ENCODE results near the gene AP1M2. TPM values are rescaled to one million over a fixed set of nuclear protein-coding genes. Genes with fewer than 3 reads are reported as not detected.

The AP1M2 gene
- total RNA-seq, 1 experiment from 2014 or later = 77.9 TPM

- H3K27ac Mint-ChIP-seq (ENCODE audit: unreplicated experiment) = peak within 1 kb of the TSS; percentile 96
- peak within 1 kb of the TSS; percentile 94 for H3K4me3 Mint-ChIP-seq (ENCODE audit: low read depth, unreplicated experiment)
- TF ChIP-seq CTCF (IDR thresholded peaks at IDR 0.05; ENCODE audit: unreplicated experiment) = no peak
- peak; percentile 97 for DNase-seq
- H3K9me3 Mint-ChIP-seq (ENCODE audit: low read depth, unreplicated experiment) = no peaks in the 10 kb centered on the region
- H3K27me3 Mint-ChIP-seq (ENCODE audit: unreplicated experiment) = no peaks in the 10 kb centered on the region
- TSS peak; percentile 94 for BruUV-seq (replicated peaks)
- intact Hi-C loops (cut with micrococcal nuclease; ENCODE audit: unreplicated experiment) = no loop called here
- peaks cover 30% of the 10 kb centered on the region for H3K4me1 Mint-ChIP-seq (ENCODE audit: low read depth, unreplicated experiment)
- CTCF ChIA-PET = interaction anchor here (0.6 to 1.1 kb wide), 2 partner anchors 84 to 104 kb away, joined by 3 to 5 read pairs; no protein-coding TSS in a partner anchor
- H3K36me3 Mint-ChIP-seq (ENCODE audit: insufficient read depth, unreplicated experiment) = peaks cover 62% of the 10 kb centered on the region
Measured at GRCh38 chr19:10568826-10569651, 18.1 kb downstream of the AP1M2 start, which contains the start of gene CDKN2D. CDKN2D (minus strand) TSS chr19:10568979; CDS start chr19:10568653, 326 bp downstream.

GRCh38 chr19:10568062-10568825 lies 18.9 kb downstream of the AP1M2 start:
- intact Hi-C loops (cut with micrococcal nuclease; ENCODE audit: unreplicated experiment) = no loop called here
- H3K27ac Mint-ChIP-seq (ENCODE audit: unreplicated experiment) = peak overlapping the region; percentile 33
- peaks cover 60% of the 10 kb centered on the region for H3K36me3 Mint-ChIP-seq (ENCODE audit: insufficient read depth, unreplicated experiment)
- H3K4me1 Mint-ChIP-seq (ENCODE audit: low read depth, unreplicated experiment) = peaks cover 30% of the 10 kb centered on the region
- BruUV-seq (replicated peaks) = no TSS peak
- TF ChIP-seq CTCF (IDR thresholded peaks at IDR 0.05; ENCODE audit: unreplicated experiment) = no peak
- CTCF ChIA-PET = interaction anchor here (0.6 to 1.1 kb wide), 2 partner anchors 104 to 1086 kb away, joined by 3 to 5 read pairs; no protein-coding TSS in a partner anchor
- H3K9me3 Mint-ChIP-seq (ENCODE audit: low read depth, unreplicated experiment) = no peaks in the 10 kb centered on the region
- H3K27me3 Mint-ChIP-seq (ENCODE audit: unreplicated experiment) = no peaks in the 10 kb centered on the region
- H3K4me3 Mint-ChIP-seq (ENCODE audit: low read depth, unreplicated experiment) = peak overlapping the region; percentile 94
- DNase-seq = peak; percentile 57

- CTCF ChIA-PET = interaction anchor here (0.6 to 1.1 kb wide), 2 partner anchors 105 to 1085 kb away, joined by 3 to 5 read pairs; no protein-coding TSS in a partner anchor
Measured at GRCh38 chr19:10567656-10568055, 19.5 kb downstream of the AP1M2 start.

More at GRCh38 chr19:10567656-10568055, 19.5 kb downstream of the AP1M2 start:
- Mint-ChIP-seq H3K36me3 (ENCODE audit: insufficient read depth, unreplicated experiment) (peaks cover 60% of the 10 kb centered on the region), H3K4me1 (ENCODE audit: low read depth, unreplicated experiment) (peaks cover 30% of the 10 kb centered on the region), H3K27ac (ENCODE audit: unreplicated experiment) (peak overlapping the region; percentile 33), H3K9me3 (ENCODE audit: low read depth, unreplicated experiment) (no peaks in the 10 kb centered on the region), H3K27me3 (ENCODE audit: unreplicated experiment) (no peaks in the 10 kb centered on the region), H3K4me3 (ENCODE audit: low read depth, unreplicated experiment) (peak overlapping the region; percentile 94)
- no TSS peak for BruUV-seq (replicated peaks)
- DNase-seq = no peak
- no peak for TF ChIP-seq CTCF (IDR thresholded peaks at IDR 0.05; ENCODE audit: unreplicated experiment)
- intact Hi-C loops (cut with micrococcal nuclease; ENCODE audit: unreplicated experiment) = no loop called here

Data from Calu3 (cell line).